GM12873 (cell line): ENCODE results near the gene DIDO1.

Experiments
- TF ChIP-seq, protein P1 (sequence below): IDR thresholded peaks from 2 replicates; pipeline ENCODE4 v1.5.1; 2012; ENCODE audit warnings: low read depth, mild to moderate bottlenecking, moderate library complexity, low read length, control low read depth; ENCODE audit not compliant: insufficient read depth; ENCODE audit errors: missing control alignments

Gene DIDO1

GRCh38 chr20:62873280-62873679 is 53.0 kb downstream of the DIDO1 start:
- TF ChIP-seq, protein P1, sequence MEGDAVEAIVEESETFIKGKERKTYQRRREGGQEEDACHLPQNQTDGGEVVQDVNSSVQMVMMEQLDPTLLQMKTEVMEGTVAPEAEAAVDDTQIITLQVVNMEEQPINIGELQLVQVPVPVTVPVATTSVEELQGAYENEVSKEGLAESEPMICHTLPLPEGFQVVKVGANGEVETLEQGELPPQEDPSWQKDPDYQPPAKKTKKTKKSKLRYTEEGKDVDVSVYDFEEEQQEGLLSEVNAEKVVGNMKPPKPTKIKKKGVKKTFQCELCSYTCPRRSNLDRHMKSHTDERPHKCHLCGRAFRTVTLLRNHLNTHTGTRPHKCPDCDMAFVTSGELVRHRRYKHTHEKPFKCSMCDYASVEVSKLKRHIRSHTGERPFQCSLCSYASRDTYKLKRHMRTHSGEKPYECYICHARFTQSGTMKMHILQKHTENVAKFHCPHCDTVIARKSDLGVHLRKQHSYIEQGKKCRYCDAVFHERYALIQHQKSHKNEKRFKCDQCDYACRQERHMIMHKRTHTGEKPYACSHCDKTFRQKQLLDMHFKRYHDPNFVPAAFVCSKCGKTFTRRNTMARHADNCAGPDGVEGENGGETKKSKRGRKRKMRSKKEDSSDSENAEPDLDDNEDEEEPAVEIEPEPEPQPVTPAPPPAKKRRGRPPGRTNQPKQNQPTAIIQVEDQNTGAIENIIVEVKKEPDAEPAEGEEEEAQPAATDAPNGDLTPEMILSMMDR = no peak

DNA sequence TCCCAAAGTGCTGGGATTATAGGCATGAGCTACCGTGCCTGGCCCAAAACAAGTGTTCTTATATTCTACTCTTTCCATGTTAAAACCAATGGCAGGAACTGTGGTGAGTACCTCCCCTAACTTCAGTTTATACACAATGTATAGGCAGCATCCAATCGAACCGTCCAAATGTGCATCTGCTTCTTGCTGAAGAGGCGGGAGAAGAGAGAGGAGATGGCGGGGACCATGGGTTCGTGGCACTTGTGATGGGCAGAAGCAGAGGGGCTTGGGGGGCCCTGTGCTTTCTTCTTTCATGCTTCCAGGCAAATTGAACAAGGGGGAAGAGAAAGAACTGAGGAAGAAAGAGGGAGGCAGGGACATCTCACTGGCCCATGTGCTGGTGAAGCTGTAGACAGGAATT is 53.4 kb downstream of the DIDO1 start:
- TF ChIP-seq, protein P1 = no peak

DNA sequence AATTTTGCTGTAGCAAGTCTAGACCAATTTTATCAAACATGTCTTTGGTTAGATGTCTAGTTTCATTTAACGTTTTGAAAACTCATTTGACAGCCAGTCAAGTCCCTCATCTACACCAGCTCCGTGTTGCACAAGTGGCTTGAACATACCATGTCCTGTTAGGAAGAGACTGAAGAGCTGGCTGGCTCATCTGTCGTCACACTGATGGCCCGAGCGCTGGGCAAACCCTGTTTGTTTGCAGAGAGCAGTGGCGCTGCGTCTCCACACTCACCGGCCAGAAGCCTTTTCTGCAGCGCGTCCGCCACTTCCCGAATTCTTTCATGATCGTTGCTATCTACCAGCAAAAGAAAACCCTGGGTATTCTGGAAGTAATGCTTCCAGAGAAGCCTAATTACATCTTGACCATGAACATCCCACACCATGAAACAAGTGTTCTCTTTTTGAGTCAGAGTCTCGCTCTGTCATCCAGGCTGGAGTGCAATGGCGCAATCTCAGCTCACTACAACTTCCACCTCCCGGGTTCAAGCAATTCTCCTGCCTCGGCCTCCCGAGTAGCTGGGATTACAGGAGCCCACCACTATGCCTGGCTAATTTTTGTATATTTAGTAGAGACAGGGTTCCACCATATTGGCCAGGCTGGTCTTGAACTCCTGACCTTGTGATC is 54.0 kb downstream of the DIDO1 start:
- TF ChIP-seq, protein P1 = no peak

DNA sequence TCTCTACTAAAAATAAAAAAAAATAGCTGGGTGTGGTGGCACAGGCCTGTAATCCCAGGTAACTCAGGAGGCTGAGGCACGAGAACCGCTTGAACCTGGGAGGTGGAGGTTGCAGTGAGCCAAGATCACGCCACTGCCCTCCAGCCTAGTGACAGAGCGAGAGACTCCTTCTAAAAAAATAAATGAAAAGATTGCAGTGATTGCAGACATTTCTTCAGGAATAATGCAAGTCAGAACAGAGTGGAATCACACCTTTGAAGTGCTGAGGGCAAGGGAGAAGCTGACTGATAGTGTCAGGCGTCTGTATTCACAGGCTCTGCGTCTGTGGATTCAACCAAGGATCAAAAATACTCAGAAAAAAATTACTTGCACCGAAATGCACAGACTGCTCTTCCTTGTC is 62.1 kb downstream of the DIDO1 start:
- TF ChIP-seq, protein P1 = no peak

DNA sequence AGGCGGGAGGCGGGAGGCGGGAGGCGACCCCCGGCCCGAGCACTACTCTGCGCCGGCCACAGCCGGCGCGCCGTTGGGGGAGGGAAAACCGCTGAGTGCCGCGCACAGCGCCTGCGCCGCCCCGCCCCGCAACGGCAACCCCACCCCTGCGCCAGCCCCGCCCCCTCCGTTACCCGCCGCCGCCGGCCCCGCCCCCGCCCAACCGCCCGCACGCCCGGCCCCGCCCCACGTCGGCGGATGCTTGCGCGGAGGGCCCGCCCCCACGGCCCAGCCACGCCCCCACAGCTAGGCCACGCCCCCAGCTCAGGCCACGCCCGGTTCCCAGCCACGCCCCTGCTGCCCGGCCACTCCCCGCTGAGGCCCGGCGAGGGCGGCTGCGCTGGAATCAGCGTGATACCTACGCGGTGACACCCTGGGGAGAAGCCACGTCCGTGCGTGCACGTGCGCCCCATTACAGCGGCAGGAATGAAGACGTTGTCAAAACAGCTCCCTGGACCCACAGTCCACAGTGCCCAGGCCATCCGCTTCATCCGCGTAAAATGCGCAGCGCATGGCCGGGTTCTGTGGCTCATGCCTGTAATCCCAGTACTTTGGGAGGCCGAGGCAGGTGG is 64.5 kb downstream of the DIDO1 start, which contains the start of gene TCFL5:
TSS of gene TCFL5 (minus strand) at position 97 of the 611 bp plus-strand sequence. CDS start 152 bp downstream, outside the sequence.
- TF ChIP-seq, protein P1 = no peak

DNA sequence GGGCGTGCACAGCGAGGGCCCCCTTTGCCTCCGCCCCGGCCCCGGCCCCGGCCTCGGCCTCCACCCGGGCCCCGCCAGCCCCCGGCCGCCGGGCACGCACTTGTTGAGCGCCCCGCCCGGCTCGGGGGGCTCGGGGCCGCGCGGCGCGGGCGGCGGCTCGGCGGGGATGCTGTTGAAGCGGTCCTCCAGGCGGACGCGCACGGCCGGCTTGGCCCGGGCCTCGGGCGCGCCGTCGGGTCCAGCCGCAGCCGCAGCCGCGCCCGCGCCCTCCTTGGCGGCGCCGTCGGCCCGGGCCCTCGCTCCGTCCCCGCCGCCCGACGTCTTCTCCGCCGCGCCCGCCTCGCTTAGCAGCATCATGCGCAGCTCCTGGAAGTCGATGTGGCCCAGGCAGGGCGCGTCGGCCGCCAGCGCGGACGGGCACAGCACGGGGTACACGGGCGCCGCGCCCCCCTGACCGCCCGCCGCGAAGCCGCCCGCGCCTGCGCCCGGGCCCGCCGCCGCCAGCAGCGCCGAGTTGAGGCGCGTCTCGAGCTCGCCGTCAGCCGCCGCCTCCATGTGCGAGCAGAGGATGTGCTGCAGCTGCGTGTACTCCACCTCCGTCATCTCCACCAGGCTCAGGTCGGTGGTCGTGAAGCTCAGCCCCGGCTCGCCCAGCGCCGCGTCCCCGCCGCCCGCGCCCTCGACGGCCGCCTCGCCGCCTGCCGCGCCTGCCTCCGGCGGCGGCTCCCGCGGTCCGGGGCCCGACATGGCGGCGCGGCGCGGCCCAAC is 65.2 kb downstream of the DIDO1 start:
- TF ChIP-seq, protein P1 = no peak

- TF ChIP-seq, protein P1 = no peak
These were observed 65.8 kb downstream of the DIDO1 start for GRCh38 chr20:62860391-62860923.
